GM12878 (cell line): ENCODE measurements around the gene WDR74. TPM values are rescaled to one million over a fixed set of nuclear protein-coding genes. Genes with fewer than 3 reads are reported as not detected.

Experiments used
- ATAC-seq: fragments of 200-7000 bp; cut with Tn5 transposase; 3 replicates; pipeline ENCODE4 v1.9.1; 2020; ENCODE audit warnings: mild to moderate bottlenecking, moderate library complexity
- Bru-seq: library from RNA; stranded (reverse); fragments of 400-500 nt; gene quantifications from one replicate; lab custom pipeline; 2021; lab: Mats Ljungman, UMichigan
- BruChase-seq, 2 experiments: library from RNA; stranded (reverse); fragments of 400-500 nt; gene quantifications; one replicate each; lab custom pipeline; 2021; lab: Mats Ljungman, UMichigan
- BruUV-seq: library from RNA; stranded (reverse); fragments of 400-500 nt; replicated peaks from 2 replicates; lab custom pipeline; 2021; lab: Mats Ljungman, UMichigan
- CTCF ChIA-PET: fragments of 300-600 bp; sonication (Branson Sonifier 250); formaldehyde crosslinking; extraction: SDS; loops from one replicate; lab custom pipeline; 2021; ENCODE audit warnings: inconsistent platforms; lab: Yijun Ruan, JAX
- POLR2A ChIA-PET: fragments of 350-600 bp; formaldehyde crosslinking; extraction: SDS; loops from one replicate; lab custom pipeline; 2021; ENCODE audit warnings: inconsistent platforms; lab: Charles Lee
- RAD21 ChIA-PET: fragments of 300-600 bp; sonication (Branson Sonifier 250); formaldehyde crosslinking; loops from one replicate; lab custom pipeline; 2023; ENCODE audit warnings: antibody characterized with exemption; ENCODE audit not compliant: unreplicated experiment; lab: Charles Lee
- SMC1A ChIA-PET: fragments of 300-600 bp; sonication (Branson Sonifier 250); formaldehyde crosslinking; loops from one replicate; lab custom pipeline; 2023; ENCODE audit not compliant: unreplicated experiment, uncharacterized antibody; lab: Charles Lee
- DNase-seq: peaks from one replicate; pipeline ENCODE4 v3.0.0-alpha.2; 2011; ENCODE audit warnings: low read depth, low spot score
- FAIRE-seq: peaks from 3 replicates; lab custom pipeline; 2011; peaks lifted over from hg19 to GRCh38; lab: Jason Lieb, UNC
- H2AFZ ChIP-seq: 2 replicates; pipeline ENCODE4 v1.6.0; 2011; ENCODE audit warnings: low read depth, low read length, control low read depth; ENCODE audit not compliant: control insufficient read depth
- H3K27ac ChIP-seq: 2 replicates; pipeline ENCODE4 v1.5.1; 2011; ENCODE audit warnings: control low read depth; ENCODE audit not compliant: control insufficient read depth, insufficient read depth
- H3K27me3 ChIP-seq, 2 experiments: replicated peaks in 1 of 2; 2 replicates each; pipeline versions ENCODE4 v1.6.0 to v1.6.1; 2011; ENCODE audit warnings: low read length in 1 of 2; ENCODE audit not compliant: control insufficient read depth in 2 of 2, insufficient read depth in 2 of 2
- H3K36me3 ChIP-seq, 2 experiments: 2 replicates each; pipeline ENCODE4 v1.5.1; 2011; ENCODE audit warnings: low read length in 1 of 2; ENCODE audit not compliant: control insufficient read depth in 2 of 2, insufficient read depth in 2 of 2
- H3K4me1 ChIP-seq: 2 replicates; pipeline ENCODE4 v1.6.1; 2011; ENCODE audit warnings: mild to moderate bottlenecking, low read length, moderate library complexity, mixed read lengths; ENCODE audit not compliant: control insufficient read depth, insufficient read depth
- H3K4me2 ChIP-seq: 2 replicates; pipeline ENCODE4 v1.6.0; 2011; ENCODE audit warnings: control low read depth; ENCODE audit not compliant: control insufficient read depth, insufficient read depth
- H3K4me3 ChIP-seq: fragments of 200-600 bp; sonication (generic); 2 replicates; pipeline ENCODE4 v1.5.1; 2016
- H3K79me2 ChIP-seq: 2 replicates; pipeline ENCODE4 v1.6.0; 2011; ENCODE audit warnings: low read length; ENCODE audit not compliant: control insufficient read depth, insufficient read depth
- H3K9ac ChIP-seq: 2 replicates; pipeline ENCODE4 v1.8.0; 2011; ENCODE audit warnings: low read length, control low read depth, mixed read lengths; ENCODE audit not compliant: control insufficient read depth, insufficient read depth
- H3K9me3 ChIP-seq: replicated peaks from 3 replicates; pipeline ENCODE4 v1.5.1; 2011; ENCODE audit warnings: mild to moderate bottlenecking, low read length; ENCODE audit not compliant: control insufficient read depth, insufficient read depth
- H4K20me1 ChIP-seq: 2 replicates; pipeline ENCODE4 v1.6.0; 2011; ENCODE audit not compliant: control insufficient read depth, insufficient read depth
- CBFB ChIP-seq: IDR thresholded peaks from 2 replicates; pipeline ENCODE4 v1.6.1; 2016; ENCODE audit warnings: antibody characterized with exemption, low read depth
- CBX3 ChIP-seq: fragments of 200-600 bp; sonication (generic); IDR thresholded peaks from 2 replicates; pipeline ENCODE4 v1.6.1; 2016; ENCODE audit warnings: low read depth, borderline replicate concordance
- CBX5 ChIP-seq: sonication (generic); IDR thresholded peaks from 2 replicates; pipeline ENCODE4 v1.6.1; 2016; ENCODE audit warnings: low read depth, moderate library complexity, mild to moderate bottlenecking, inconsistent platforms
- CEBPB ChIP-seq, 2 experiments: fragments of 150-350 bp in 1 of 2; IDR thresholded peaks; 2 replicates each; pipeline ENCODE4 v1.6.1; 2012 to 2014; ENCODE audit warnings: low read depth in 2 of 2, low read length in 2 of 2, borderline replicate concordance in 1 of 2, inconsistent platforms in 1 of 2
- CREB1 ChIP-seq: IDR thresholded peaks from 2 replicates; pipeline ENCODE4 v1.6.1; 2012; ENCODE audit warnings: low read depth, mild to moderate bottlenecking, inconsistent platforms
- EP300 ChIP-seq, 2 experiments: fragments of 150-350 bp in 1 of 2; IDR thresholded peaks; 2 replicates each; pipeline ENCODE4 v1.6.1; 2011 to 2012; ENCODE audit warnings: low read depth in 2 of 2, low read length in 2 of 2, borderline replicate concordance in 1 of 2, improper control_type of control experiment in 1 of 2, inconsistent platforms in 1 of 2; ENCODE audit not compliant: control insufficient read depth in 1 of 2
- ETV6 ChIP-seq, 2 experiments: fragments of 450-650 bp in 1 of 2; IDR thresholded peaks in 1 of 2; conservative IDR thresholded peaks in 1 of 2; 2 replicates each; pipeline ENCODE4 v1.6.1; 2014; ENCODE audit warnings: antibody characterized with exemption in 1 of 2, borderline replicate concordance in 1 of 2, low read depth in 1 of 2, mild to moderate bottlenecking in 1 of 2, moderate library complexity in 1 of 2
- KAT2A ChIP-seq: conservative IDR thresholded peaks from 2 replicates; pipeline ENCODE4 v1.6.1; 2011; ENCODE audit warnings: low read depth, low read length; ENCODE audit not compliant: control insufficient read depth
- MTA2 ChIP-seq: fragments of 450-650 bp; IDR thresholded peaks from 2 replicates; pipeline ENCODE4 v1.6.1; 2016; ENCODE audit warnings: low read depth, mild to moderate bottlenecking, moderate library complexity
- MYB ChIP-seq: fragments of 150-350 bp; IDR thresholded peaks from 2 replicates; pipeline ENCODE4 v1.6.1; 2014; ENCODE audit warnings: mild to moderate bottlenecking, low read depth, low read length, borderline replicate concordance
- RBBP5 ChIP-seq: fragments of 200-600 bp; sonication (generic); conservative IDR thresholded peaks from 2 replicates; pipeline ENCODE4 v1.6.1; 2016
- SIN3A ChIP-seq: IDR thresholded peaks from 2 replicates; pipeline ENCODE4 v1.6.1; 2012; ENCODE audit warnings: low read depth, low read length, improper control_type of control experiment
- SPI1 ChIP-seq: IDR thresholded peaks from 2 replicates; pipeline ENCODE4 v1.6.1; 2011; ENCODE audit warnings: low read depth, mild to moderate bottlenecking, low read length, moderate library complexity, borderline replicate concordance; ENCODE audit not compliant: insufficient read depth
- SUZ12 ChIP-seq: fragments of 200-600 bp; sonication (generic); IDR thresholded peaks from one replicate; pipeline ENCODE4 v1.6.1; 2018; ENCODE audit warnings: antibody characterized with exemption, mild to moderate bottlenecking; ENCODE audit not compliant: unreplicated experiment
- TAF1 ChIP-seq: IDR thresholded peaks from 2 replicates; pipeline ENCODE4 v1.6.1; 2011; ENCODE audit warnings: mild to moderate bottlenecking, low read depth, low read length, borderline replicate concordance
- TARDBP ChIP-seq: IDR thresholded peaks from 2 replicates; pipeline ENCODE4 v1.6.1; 2016; ENCODE audit warnings: borderline replicate concordance
- TBL1XR1 ChIP-seq: IDR thresholded peaks from 2 replicates; pipeline ENCODE4 v1.6.1; 2012; ENCODE audit warnings: low read depth, low read length, improper control_type of control experiment
- ZNF622 ChIP-seq: fragments of 450-650 bp; IDR thresholded peaks from 2 replicates; pipeline ENCODE4 v1.6.1; 2017; ENCODE audit warnings: mild to moderate bottlenecking, inconsistent platforms
- WGBS: methylation state at CpG from one replicate; pipeline ENCODE4 v1.1.6; 2016; ENCODE audit warnings: low lambda C conversion rate; ENCODE audit not compliant: insufficient replicate concordance, insufficient coverage; ENCODE audit errors: missing lambda C conversion rate; 5-methylcytosine and 5-hydroxymethylcytosine counted together
- in situ Hi-C: fragments of 300-500 bp; cut with MboI; formaldehyde crosslinking; loops from 9 replicates; pipeline ENCODE4 v1.14.3; 2018; ENCODE audit warnings: mixed read lengths
- intact Hi-C: fragments of 100-400 bp; cut with micrococcal nuclease; formaldehyde crosslinking; loops from one replicate; pipeline ENCODE4 v1.14.2; 2022; ENCODE audit not compliant: unreplicated experiment
- long read RNA-seq, 2 experiments: library from polyadenylated mRNA; unstranded; transcript quantifications; one replicate each; pipeline ENCODE4 v2.0.0, GENCODE V29; 2019 to 2020
- polyA minus RNA-seq, 3 experiments: library from RNA; depleted of rRNA, polyadenylated mRNA; stranded (reverse); fragments of >200 nt; gene quantifications; 2 replicates each; pipeline ENCODE4 v1.2.3, GENCODE V29; 2011
- polyA plus RNA-seq, 11 experiments: library from polyadenylated mRNA; depleted of rRNA in 4 of 11; unstranded in 6 of 11; stranded (reverse) in 5 of 11; fragments of >200 nt; fragmentation: Nextera tagmentation in 4 of 11; fragmentation: Illumina TruSeq in 1 of 11; extraction: Ambion mirVana in 4 of 11; extraction: Trizol in 1 of 11; gene quantifications; 1 replicate in 1 of 11; 2 replicates in 10 of 11; pipeline versions ENCODE4 v1.2.1 to v1.2.3, GENCODE V29; 2011 to 2016; ENCODE audit warnings: inconsistent platforms in 2 of 11, missing spikeins in 2 of 11, low read depth in 1 of 11
- total RNA-seq, 4 experiments: library from RNA; depleted of rRNA in 3 of 4; stranded (reverse); fragments of >200 nt in 3 of 4; fragmentation: Illumina TruSeq in 1 of 4; extraction: Trizol in 1 of 4; gene quantifications; 2 replicates each; pipeline versions ENCODE4 v1.2.1 to v1.2.3, GENCODE V29; 2013 to 2021

Gene WDR74
- 62.3 and 66.4 TPM in 2 replicates for total RNA-seq (2013; cell fraction: nucleolus; rRNA removed)
- total RNA-seq (2014; rRNA removed) (101 and 103 TPM in 2 replicates), total RNA-seq (2014; rRNA removed; fragmentation: Illumina TruSeq; extraction: Trizol) (54.4 and 58.0 TPM in 2 replicates), total RNA-seq (2021) (63.8 and 72.3 TPM in 2 replicates), polyA plus RNA-seq (2011; rRNA removed) (36.2 and 54.3 TPM in 2 replicates), polyA plus RNA-seq (2014; fragmentation: Illumina TruSeq; extraction: Trizol) (34.5 and 54.3 TPM in 2 replicates), polyA plus RNA-seq (2014; fragmentation: Nextera tagmentation; extraction: Ambion mirVana) (10 to 100 TPM; 18.2 to 54.5 TPM), polyA plus RNA-seq (2014; rRNA removed) (86.6 and 99.0 TPM in 2 replicates), polyA plus RNA-seq (2016; fragmentation: Nextera tagmentation; extraction: Ambion mirVana) (10 to 100 TPM; 63.4 to 74.4 TPM), polyA minus RNA-seq (2011; rRNA and poly(A)+ RNA removed) (68.5 and 73.3 TPM in 2 replicates), Bru-seq, nascent RNA (percentile 93 among the genes with signal in this experiment), BruChase-seq, experiment 1, labeled RNA remaining after a 6-hour chase (percentile 86 among the genes with signal in this experiment), BruChase-seq, experiment 2, labeled RNA remaining after a 2-hour chase (percentile 88 among the genes with signal in this experiment)
- 38.3 TPM for polyA plus RNA-seq (2011; ENCODE audit: low read depth)
- polyA plus RNA-seq (2011; cell fraction: cytosol; rRNA removed): 69.3 and 90.8 TPM in 2 replicates
- polyA plus RNA-seq (2011; cell fraction: nucleus; rRNA removed): 163 and 166 TPM in 2 replicates
- polyA plus RNA-seq (2012): 51.9 and 71.4 TPM in 2 replicates
- polyA minus RNA-seq (2011; cell fraction: cytosol; rRNA and poly(A)+ RNA removed): 33.9 and 55.1 TPM in 2 replicates
- 141 and 157 TPM in 2 replicates for polyA minus RNA-seq (2011; cell fraction: nucleus; rRNA and poly(A)+ RNA removed)
- long read RNA-seq, experiment 1, transcript WDR74-201 (11 exons, 1,289 nt): major isoform, 49 of 58 reads
- long read RNA-seq, experiment 1, partial matches to known transcripts: 4 of 58 reads
- long read RNA-seq, experiment 1, other reads (novel, unspliced or antisense): 4 of 58 reads
- long read RNA-seq, experiment 2, transcript WDR74-201 (11 exons, 1,289 nt): major isoform, 107 of 143 reads
- long read RNA-seq, experiment 2, partial matches to known transcripts: 11 of 143 reads
- long read RNA-seq, experiment 2, other reads (novel, unspliced or antisense): 19 of 143 reads

GRCh38 chr11:62839050-62839945, at the start of gene WDR74:
WDR74 (minus strand) TSS chr11:62839590; CDS start chr11:62839570, 20 bp downstream.
- peak; percentile 69 for FAIRE-seq
- ChIA-PET POLR2A (interaction anchor here (0.6 to 3.4 kb wide), 10 partner anchors 13 to 175 kb away, joined by 3 to 92 read pairs (median 9); partner anchors contain the start of genes HNRNPUL2, NXF1, SLC3A2 and TTC9C), CTCF (interaction anchor here (0.7 to 3.4 kb wide), 4 partner anchors 17 to 53 kb away, joined by 4 to 28 read pairs (median 8); partner anchors contain the start of gene TMEM179B), RAD21 (interaction anchor here (1.3 to 2.9 kb wide), 4 partner anchors 16 to 68 kb away, joined by 3 to 31 read pairs (median 9); partner anchors contain the start of genes TAF6L and TMEM179B), SMC1A (interaction anchor here (0.6 to 3.0 kb wide), 7 partner anchors 17 to 92 kb away, joined by 3 to 36 read pairs (median 4); no protein-coding TSS in a partner anchor)
- Histone ChIP-seq H3K9me3 (no peaks in the 10 kb centered on the region), H3K36me3 (peaks cover 11 to 14% of the 10 kb centered on the region in 2 experiments), H3K4me2 (peak within 1 kb of the TSS; percentile 91), H2AFZ (peak within 1 kb of the TSS; percentile 76), H3K27me3 (no peaks in the 10 kb centered on the region), H3K27ac (peak within 1 kb of the TSS; percentile 99), H3K4me3 (peak within 1 kb of the TSS; percentile 79), H3K79me2 (peaks cover 22% of the 10 kb centered on the region), H3K9ac (peak within 1 kb of the TSS; percentile 97), H3K4me1 (peaks cover 7% of the 10 kb centered on the region), H4K20me1 (no peaks in the 10 kb centered on the region)
- under 1% methylated on average over 62 of the region's 62 CpGs for WGBS
- intact Hi-C loops (loop anchor here (1.0 to 10.0 kb wide), 2 partner anchors 53 to 244 kb away; partner anchors contain the start of gene TUT1), in situ Hi-C loops (no loop called here)
- peak; percentile 93 for DNase-seq
- ATAC-seq: peak; percentile 59
- TSS peak; percentile 28 for BruUV-seq
- TF ChIP-seq EP300 (IDR thresholded peaks at IDR 0.05; ENCODE audit: borderline replicate concordance in 1 of 2, control insufficient read depth in 1 of 2, low read depth in 2 of 2, low read length in 2 of 2) (no peak; a peak in 1 of 4 replicates), ETV6 (conservative IDR thresholded peaks at IDR 0.05 in 1 of 2, IDR thresholded peaks at IDR 0.05 in 1 of 2; ENCODE audit: borderline replicate concordance in 1 of 2, low read depth in 1 of 2) (peak in 1 of 2 experiments; percentile 15; a peak in 1 of 4 replicates), ZNF622 (no peak), TARDBP (peak; percentile 80), MTA2 (no peak), MYB (no peak; the same call in 1 of the 2 replicates), SPI1 (0 out of 2 replicates have a peak, but pooled peaks have one; percentile 1), TBL1XR1 (0 out of 2 replicates have a peak, but pooled peaks have one; percentile 7), CEBPB (IDR thresholded peaks at IDR 0.05; ENCODE audit: borderline replicate concordance in 1 of 2, low read depth in 2 of 2, low read length in 2 of 2) (no peak), RBBP5 (0 out of 2 replicates have a peak, but pooled peaks have one; percentile 24), CREB1 (peak; percentile 100), CBX5 (no peak), CBFB (0 out of 2 replicates have a peak, but pooled peaks have one; percentile 59), TAF1 (peak; percentile 94), SIN3A (peak; percentile 99), KAT2A (no peak), SUZ12 (no peak), CBX3 (no peak)
